BE2C (cell line): ENCODE data around the gene FAM124A.

Experiments used
- DNase-seq: peaks from one replicate; pipeline ENCODE4 v3.0.0-alpha.2; 2020
- H3K27me3 ChIP-seq: fragments of 250-450 bp; sonication (Bioruptor Pico); 2 replicates; pipeline ENCODE4 v1.5.1; 2020; ENCODE audit warnings: mild to moderate bottlenecking
- H3K36me3 ChIP-seq: fragments of 250-450 bp; sonication (Bioruptor Pico); 2 replicates; pipeline ENCODE4 v1.5.1; 2020; ENCODE audit warnings: mild to moderate bottlenecking
- H3K4me1 ChIP-seq: fragments of 250-450 bp; sonication (Bioruptor Pico); 2 replicates; pipeline ENCODE4 v1.5.1; 2020
- H3K4me3 ChIP-seq: 2 replicates; pipeline ENCODE4 v1.5.1; 2011; ENCODE audit warnings: low read depth, low read length
- H3K9me3 ChIP-seq: fragments of 250-450 bp; sonication (Bioruptor Pico); 2 replicates; pipeline ENCODE4 v1.5.1; 2020
- CTCF ChIP-seq: IDR thresholded peaks from 2 replicates; pipeline ENCODE4 v1.5.1; 2012; ENCODE audit warnings: mild to moderate bottlenecking, low read depth, low read length

FAM124A gene

GRCh38 chr13:51318015-51318414, 95.8 kb downstream of the FAM124A start:
- Histone ChIP-seq H3K4me3 (no peak overlapping the region), H3K4me1 (no peaks in the 10 kb centered on the region), H3K27me3 (no peaks in the 10 kb centered on the region), H3K9me3 (no peaks in the 10 kb centered on the region), H3K36me3 (no peaks in the 10 kb centered on the region)
- no peak for TF ChIP-seq CTCF
- DNase-seq = no peak

GRCh38 chr13:51318876-51319275, 96.7 kb downstream of the FAM124A start:
- Histone ChIP-seq H3K4me1 (no peaks in the 10 kb centered on the region), H3K36me3 (no peaks in the 10 kb centered on the region), H3K4me3 (no peak overlapping the region), H3K9me3 (no peaks in the 10 kb centered on the region), H3K27me3 (no peaks in the 10 kb centered on the region)
- TF ChIP-seq CTCF = no peak
- no peak for DNase-seq

GRCh38 chr13:51321836-51322235, 99.6 kb downstream of the FAM124A start:
- no peaks in the 10 kb centered on the region for H3K36me3 ChIP-seq
- H3K27me3 ChIP-seq = no peaks in the 10 kb centered on the region
- TF ChIP-seq CTCF = no peak
- no peak for DNase-seq
- no peak overlapping the region for H3K4me3 ChIP-seq
- H3K9me3 ChIP-seq = no peaks in the 10 kb centered on the region
- no peaks in the 10 kb centered on the region for H3K4me1 ChIP-seq

- Histone ChIP-seq H3K9me3 (no peaks in the 10 kb centered on the region), H3K4me3 (no peak overlapping the region), H3K27me3 (no peaks in the 10 kb centered on the region), H3K36me3 (no peaks in the 10 kb centered on the region), H3K4me1 (no peaks in the 10 kb centered on the region)
- DNase-seq = no peak
- no peak for TF ChIP-seq CTCF
These were observed 100.6 kb downstream of the FAM124A start for GRCh38 chr13:51322826-51323225.

- H3K27me3 ChIP-seq = no peaks in the 10 kb centered on the region
- H3K9me3 ChIP-seq = no peaks in the 10 kb centered on the region
- H3K4me1 ChIP-seq = no peaks in the 10 kb centered on the region
- no peak overlapping the region for H3K4me3 ChIP-seq
- no peak for TF ChIP-seq CTCF
- no peaks in the 10 kb centered on the region for H3K36me3 ChIP-seq
- DNase-seq = no peak
These were observed 101.8 kb downstream of the FAM124A start for GRCh38 chr13:51323824-51324511.

GRCh38 chr13:51324714-51325420, 102.7 kb downstream of the FAM124A start:
- no peaks in the 10 kb centered on the region for H3K9me3 ChIP-seq
- H3K36me3 ChIP-seq = no peaks in the 10 kb centered on the region
- H3K4me3 ChIP-seq = no peak overlapping the region
- no peaks in the 10 kb centered on the region for H3K27me3 ChIP-seq
- no peaks in the 10 kb centered on the region for H3K4me1 ChIP-seq
- TF ChIP-seq CTCF = no peak
- DNase-seq = no peak
